Gastrocnemius medialis (tissue), 4 donors: ENCODE measurements around the gene LRRC27. TPM values are rescaled to one million over a fixed set of nuclear protein-coding genes. Genes with fewer than 3 reads are reported as not detected.

ENCODE experiments used
- ATAC-seq, 2 donors: fragments of 150-250 bp; one replicate each; pipeline ENCODE4 v1.9.1; 2016
- DNase-seq, 2 donors: peaks; one replicate each; pipeline ENCODE4 v3.0.0-alpha.2; 2019
- H3K27ac ChIP-seq, 4 donors: fragments of 200-600 bp; sonication (generic); 1 replicate in 1 of 4; 2 replicates in 3 of 4; pipeline ENCODE4 v1.5.1; 2016 to 2018; ENCODE audit warnings: mild to moderate bottlenecking in 2 of 4, moderate library complexity in 1 of 4
- H3K27me3 ChIP-seq, 3 donors: fragments of 200-600 bp; sonication (generic) in 2 of 3; 1 replicate in 1 of 3; 2 replicates in 2 of 3; pipeline versions ENCODE4 v1.5.1 to v1.6.0; 2016 to 2019; ENCODE audit warnings: mild to moderate bottlenecking in 1 of 3, moderate library complexity in 1 of 3
- H3K36me3 ChIP-seq, 2 donors: fragments of 200-600 bp; sonication (generic) in 1 of 2; one replicate each; pipeline ENCODE4 v1.5.1; 2017 to 2018
- H3K4me1 ChIP-seq, 2 donors: fragments of 200-600 bp; sonication (generic) in 1 of 2; one replicate each; pipeline ENCODE4 v1.5.1; 2016 to 2017; ENCODE audit warnings: mild to moderate bottlenecking in 2 of 2
- H3K4me3 ChIP-seq, 4 donors: fragments of 200-600 bp; sonication (generic) in 3 of 4; 1 replicate in 1 of 4; 2 replicates in 3 of 4; pipeline ENCODE4 v1.5.1; 2016 to 2019; ENCODE audit warnings: mild to moderate bottlenecking in 2 of 4
- H3K9me3 ChIP-seq, 3 donors: fragments of 200-600 bp; sonication (generic) in 2 of 3; 1 replicate in 1 of 3; 2 replicates in 2 of 3; pipeline ENCODE4 v1.5.1; 2016 to 2019
- CTCF ChIP-seq, 5 experiments: fragments of 450-650 bp in 3 of 5; fragments of 200-600 bp in 2 of 5; sonication (generic) in 2 of 5; IDR thresholded peaks in 4 of 5; conservative IDR thresholded peaks in 1 of 5; 1 replicate in 4 of 5; 2 replicates in 1 of 5; pipeline ENCODE4 v1.5.1; 2016 to 2019; ENCODE audit warnings: antibody characterized with exemption in 5 of 5, mild to moderate bottlenecking in 3 of 5, moderate library complexity in 3 of 5
- POLR2A ChIP-seq, 2 donors: fragments of 450-650 bp; IDR thresholded peaks; one replicate each; pipeline ENCODE4 v1.6.1; 2017; ENCODE audit warnings: antibody characterized with exemption in 2 of 2, mild to moderate bottlenecking in 2 of 2, moderate library complexity in 2 of 2
- in situ Hi-C, 4 donors: fragments of 200-750 bp; cut with MboI; loops; one replicate each; pipeline versions ENCODE4 v1.15.0 to v1.8.0; 2017; ENCODE audit warnings: low sequenced_read_pairs in 4 of 4
- intact Hi-C: fragments of 100-400 bp; cut with DNase I; formaldehyde crosslinking; loops from one replicate; pipeline ENCODE4 v1.15.1; 2023; ENCODE audit warnings: low total_unique reads
- total RNA-seq, 4 donors: library from RNA; depleted of rRNA; stranded (reverse); fragments of >200 nt; gene quantifications; one replicate each; pipeline versions ENCODE4 v1.1.0 to v1.2.3, GENCODE V29; 2016

The LRRC27 gene
- total RNA-seq, 4 donors from 2014 or later: 1.0 to 7.0 (median 4.1) TPM

DNA sequence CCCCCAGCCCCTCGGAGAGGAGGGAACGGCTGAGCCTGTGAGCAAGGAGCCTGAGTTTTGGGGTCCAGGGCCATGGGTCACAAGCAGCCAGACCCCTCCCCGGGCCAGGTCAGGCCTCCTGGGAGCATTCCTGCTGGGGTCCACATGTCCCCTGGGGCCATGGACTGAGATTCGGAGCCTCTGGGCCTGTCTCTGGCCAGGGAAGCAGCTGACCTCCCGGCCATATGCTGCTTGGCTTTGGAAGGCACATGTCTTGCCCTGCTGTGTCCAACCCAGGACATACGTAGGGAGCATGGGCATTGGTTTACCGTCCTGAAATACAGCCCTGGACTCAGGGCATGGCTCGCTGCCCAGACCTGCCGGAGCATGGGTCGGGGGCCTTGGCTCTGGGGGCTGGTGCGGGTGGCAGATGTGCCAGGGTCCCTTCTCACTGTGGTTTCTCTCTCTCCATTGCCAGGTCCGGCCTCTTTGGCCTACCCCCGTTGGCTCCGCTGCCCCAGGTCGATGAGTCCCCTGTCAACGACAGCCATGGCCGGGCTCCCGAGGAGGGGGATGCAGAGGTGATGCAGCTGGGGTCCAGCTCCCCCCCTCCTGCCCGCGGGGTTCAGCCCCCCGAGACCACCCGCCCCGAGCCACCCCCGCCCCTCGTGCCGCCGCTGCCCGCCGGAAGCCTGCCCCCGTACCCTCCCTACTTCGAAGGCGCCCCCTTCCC, 72.3 kb downstream of the LRRC27 start:
- in situ Hi-C loops (no loop called here), intact Hi-C loops (no loop called here)
- TF ChIP-seq POLR2A (IDR thresholded peaks at IDR 0.05) (no peak), CTCF (IDR thresholded peaks at IDR 0.05 in 4 of 5, conservative IDR thresholded peaks at IDR 0.05 in 1 of 5) (no peak)

DNA sequence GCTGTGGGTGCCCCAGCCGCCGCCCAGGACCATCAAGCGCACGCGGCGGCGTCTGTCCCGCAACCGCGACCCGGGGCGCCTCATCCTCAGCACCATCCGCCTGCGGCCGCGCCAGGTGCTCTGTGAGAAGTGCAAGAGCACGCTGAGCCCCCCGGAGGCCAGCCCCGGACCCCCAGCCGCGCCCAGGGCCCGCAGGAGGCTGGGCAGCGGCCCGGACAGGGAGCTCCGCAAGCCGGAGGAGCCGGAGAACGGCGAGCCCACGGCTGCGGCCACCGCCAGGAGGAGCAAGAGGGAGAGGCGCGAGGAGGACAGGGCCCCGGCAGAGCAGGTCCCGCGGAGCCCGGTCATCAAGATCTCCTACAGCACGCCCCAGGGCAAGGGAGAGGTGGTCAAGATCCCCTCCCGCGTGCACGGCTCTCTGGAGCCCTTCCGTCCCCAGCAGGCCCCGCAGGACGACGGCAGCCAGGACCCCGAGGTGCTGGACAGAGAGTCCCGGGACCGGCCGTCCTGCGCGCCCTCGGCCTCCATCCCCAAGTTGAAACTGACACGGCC, 73.0 kb downstream of the LRRC27 start:
- in situ Hi-C loops (no loop called here), intact Hi-C loops (no loop called here)
- TF ChIP-seq POLR2A (IDR thresholded peaks at IDR 0.05): no peak
- TF ChIP-seq CTCF (IDR thresholded peaks at IDR 0.05 in 4 of 5, conservative IDR thresholded peaks at IDR 0.05 in 1 of 5): no peak

More for the DNA sequence above, 72.3 kb downstream of the LRRC27 start:
- DNase-seq (no peak), ATAC-seq (no peak)
- H3K27ac ChIP-seq: no peak overlapping the region
- H3K4me3 ChIP-seq: no peak overlapping the region
- no peaks in the 10 kb centered on the region for H3K9me3 ChIP-seq
- no peaks in the 10 kb centered on the region for H3K27me3 ChIP-seq
- H3K36me3 ChIP-seq: peaks cover 0 to 15% of the 10 kb centered on the region in 2 donors
- H3K4me1 ChIP-seq: peaks cover 0 to 19% of the 10 kb centered on the region in 2 donors

GRCh38 chr10:132405463-132405991, 73.5 kb downstream of the LRRC27 start:
- in situ Hi-C loops: no loop called here
- Histone ChIP-seq H3K4me3 (no peak overlapping the region), H3K27me3 (no peaks in the 10 kb centered on the region), H3K4me1 (peaks cover 0 to 17% of the 10 kb centered on the region in 2 donors), H3K9me3 (no peaks in the 10 kb centered on the region), H3K36me3 (peaks cover 0 to 15% of the 10 kb centered on the region in 2 donors), H3K27ac (no peak overlapping the region)
- DNase-seq: no peak
- intact Hi-C loops: no loop called here
- TF ChIP-seq CTCF (IDR thresholded peaks at IDR 0.05 in 4 of 5, conservative IDR thresholded peaks at IDR 0.05 in 1 of 5) (no peak), POLR2A (IDR thresholded peaks at IDR 0.05) (no peak)
- no peak for ATAC-seq

More for the DNA sequence above, 73.0 kb downstream of the LRRC27 start:
- peaks cover 0 to 18% of the 10 kb centered on the region in 2 donors for H3K4me1 ChIP-seq
- peaks cover 0 to 15% of the 10 kb centered on the region in 2 donors for H3K36me3 ChIP-seq
- no peaks in the 10 kb centered on the region for H3K27me3 ChIP-seq
- no peaks in the 10 kb centered on the region for H3K9me3 ChIP-seq
- DNase-seq: no peak
- ATAC-seq: no peak
- H3K27ac ChIP-seq: no peak overlapping the region
- no peak overlapping the region for H3K4me3 ChIP-seq

- Histone ChIP-seq H3K9me3 (no peaks in the 10 kb centered on the region), H3K27ac (no peak overlapping the region), H3K4me1 (peaks cover 0 to 14% of the 10 kb centered on the region in 2 donors), H3K4me3 (no peak overlapping the region), H3K36me3 (peaks cover 0 to 15% of the 10 kb centered on the region in 2 donors), H3K27me3 (no peaks in the 10 kb centered on the region)
- in situ Hi-C loops: no loop called here
- DNase-seq (no peak), ATAC-seq (no peak)
- TF ChIP-seq CTCF (IDR thresholded peaks at IDR 0.05 in 4 of 5, conservative IDR thresholded peaks at IDR 0.05 in 1 of 5) (no peak), POLR2A (IDR thresholded peaks at IDR 0.05) (no peak)
- intact Hi-C loops: no loop called here
Measured at GRCh38 chr10:132406181-132406580, 74.2 kb downstream of the LRRC27 start.
